Activated CD4-positive, alpha-beta T cell treated with anti-CD3 and anti-CD28 coated beads, Interleukin-2, amount 10 ng/mL, durations not matched to agents 24 days and 14 days (primary cell): ENCODE results near the gene CD163. TPM values are rescaled to one million over a fixed set of nuclear protein-coding genes. Genes with fewer than 3 reads are reported as not detected.

Experiments
- DNase-seq: peaks from one replicate; pipeline ENCODE4 v3.0.0; 2022
- H3K27ac Mint-ChIP-seq: one replicate; pipeline ENCODE4 v1.8.0; 2022; ENCODE audit warnings: mild to moderate bottlenecking, mixed read lengths
- H3K27me3 Mint-ChIP-seq: one replicate; pipeline ENCODE4 v1.8.0; 2022; ENCODE audit warnings: mixed read lengths
- H3K36me3 Mint-ChIP-seq: one replicate; pipeline ENCODE4 v1.8.0; 2022; ENCODE audit warnings: low read depth, mild to moderate bottlenecking, mixed read lengths
- H3K4me1 Mint-ChIP-seq: one replicate; pipeline ENCODE4 v1.8.0; 2021; ENCODE audit warnings: mixed read lengths
- H3K4me3 Mint-ChIP-seq: one replicate; pipeline ENCODE4 v1.8.0; 2022; ENCODE audit warnings: mild to moderate bottlenecking, moderate library complexity, mixed read lengths
- H3K9me3 Mint-ChIP-seq: one replicate; pipeline ENCODE4 v1.8.0; 2021; ENCODE audit warnings: mixed read lengths
- intact Hi-C: fragments of 100-400 bp; cut with micrococcal nuclease; formaldehyde crosslinking; loops from one replicate; pipeline ENCODE4 v1.15.1; 2023
- total RNA-seq: library from RNA; stranded (reverse); gene quantifications from 2 replicates; pipeline ENCODE4 v1.2.3, GENCODE V29; 2022

CD163 gene
- total RNA-seq, 1 donor from 2014 or later: not detected

DNA sequence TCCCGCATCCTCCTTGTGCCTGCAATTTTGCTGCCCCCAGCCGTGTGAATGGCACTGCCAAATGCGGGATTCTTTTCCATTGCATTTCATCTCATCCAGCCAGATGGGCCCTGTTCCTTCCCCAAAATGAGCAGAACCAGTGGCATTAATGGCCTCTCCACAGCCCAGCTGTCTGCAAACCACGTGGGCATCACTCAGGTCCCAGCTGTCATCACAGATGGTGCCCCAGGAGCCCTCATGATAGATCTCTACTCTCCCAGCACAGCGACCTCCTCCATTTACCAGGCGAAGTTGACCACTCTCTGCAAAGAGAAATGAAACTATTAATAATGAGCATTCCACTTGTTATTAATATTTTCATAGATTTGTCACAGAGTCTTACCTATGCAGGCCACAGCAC, 17.1 kb downstream of the CD163 start:
- Mint-ChIP-seq H3K27ac (no peak overlapping the region), H3K36me3 (no peaks in the 10 kb centered on the region), H3K4me3 (no peak overlapping the region), H3K9me3 (no peaks in the 10 kb centered on the region), H3K4me1 (no peaks in the 10 kb centered on the region), H3K27me3 (peaks cover 2% of the 10 kb centered on the region)
- DNase-seq: no peak
- intact Hi-C loops: no loop called here

DNA sequence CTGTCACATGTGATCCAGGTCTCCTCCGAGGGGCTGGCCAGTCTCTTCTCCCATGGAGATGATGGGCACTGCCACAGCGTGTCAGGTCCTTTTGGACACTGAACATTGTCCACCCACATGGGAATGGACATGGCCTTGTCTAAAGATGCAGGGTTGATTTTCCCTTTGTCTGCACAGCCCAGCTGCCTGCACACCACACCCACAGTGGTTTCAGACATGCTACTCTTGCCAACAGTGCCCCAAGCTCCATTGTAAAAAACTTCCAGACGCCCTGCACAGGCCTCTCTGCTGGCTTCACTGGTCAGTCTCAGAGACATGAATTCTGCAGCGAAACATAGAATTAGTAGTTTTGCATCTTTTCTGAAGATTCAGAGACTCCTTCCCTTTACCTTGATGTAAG, 18.5 kb downstream of the CD163 start:
- Mint-ChIP-seq H3K4me1 (no peaks in the 10 kb centered on the region), H3K27me3 (no peaks in the 10 kb centered on the region), H3K4me3 (no peak overlapping the region), H3K9me3 (no peaks in the 10 kb centered on the region), H3K27ac (no peak overlapping the region), H3K36me3 (no peaks in the 10 kb centered on the region)
- intact Hi-C loops: no loop called here
- no peak for DNase-seq

DNA sequence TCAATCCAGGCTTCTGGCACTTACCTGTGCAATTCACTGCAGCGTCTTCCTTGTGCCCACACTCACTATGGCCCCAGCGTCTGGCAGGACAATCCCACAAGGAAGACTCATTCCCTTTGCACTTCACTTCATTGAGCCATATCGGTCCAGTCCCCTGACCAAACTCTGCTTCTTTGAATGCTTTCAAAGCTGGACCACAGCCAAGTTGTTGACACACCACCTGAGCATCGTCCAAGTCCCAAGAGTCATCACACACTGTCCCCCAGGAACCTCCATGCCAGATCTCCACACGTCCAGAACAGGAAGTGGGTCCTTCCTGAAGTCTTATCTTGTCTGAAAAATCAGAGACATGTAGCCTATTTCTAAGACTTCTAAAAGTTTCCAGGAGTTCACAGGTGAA, 20.2 kb downstream of the CD163 start:
- intact Hi-C loops: no loop called here
- no peak overlapping the region for H3K27ac Mint-ChIP-seq
- no peaks in the 10 kb centered on the region for H3K4me1 Mint-ChIP-seq
- no peak overlapping the region for H3K4me3 Mint-ChIP-seq
- DNase-seq: no peak
- no peaks in the 10 kb centered on the region for H3K9me3 Mint-ChIP-seq
- H3K27me3 Mint-ChIP-seq: no peaks in the 10 kb centered on the region
- no peaks in the 10 kb centered on the region for H3K36me3 Mint-ChIP-seq

DNA sequence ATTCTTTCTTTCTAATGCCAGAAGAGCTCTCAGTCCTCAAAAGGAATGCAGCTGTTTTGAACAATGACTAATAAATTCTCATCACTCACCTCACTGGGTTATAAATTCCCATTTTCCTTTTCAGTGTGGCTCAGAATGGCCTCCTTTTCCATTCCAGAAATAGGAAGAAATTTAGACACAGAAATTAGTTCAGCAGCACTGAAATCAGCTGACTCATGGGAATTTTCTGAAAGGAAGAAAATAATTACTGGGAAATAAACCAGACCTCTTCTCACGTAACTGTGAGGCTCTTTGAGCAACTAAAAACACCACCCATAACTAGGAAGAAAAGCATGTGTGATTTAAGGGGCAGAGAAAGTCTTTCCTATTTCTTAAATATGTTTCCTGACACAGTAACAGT, 23.8 kb downstream of the CD163 start:
- Mint-ChIP-seq H3K36me3 (no peaks in the 10 kb centered on the region), H3K27ac (no peak overlapping the region)
- intact Hi-C loops: no loop called here

GRCh38 chr12:7472060-7472459, 31.5 kb downstream of the CD163 start:
- no peak for DNase-seq
- Mint-ChIP-seq H3K27ac (no peak overlapping the region), H3K36me3 (no peaks in the 10 kb centered on the region), H3K9me3 (peaks cover 5% of the 10 kb centered on the region), H3K27me3 (peaks cover 10% of the 10 kb centered on the region), H3K4me1 (no peaks in the 10 kb centered on the region), H3K4me3 (no peak overlapping the region)
- intact Hi-C loops: no loop called here

More for the DNA sequence above, 23.8 kb downstream of the CD163 start:
- H3K27me3 Mint-ChIP-seq: no peaks in the 10 kb centered on the region
- no peak for DNase-seq
- H3K4me3 Mint-ChIP-seq: no peak overlapping the region
- no peaks in the 10 kb centered on the region for H3K4me1 Mint-ChIP-seq
- H3K9me3 Mint-ChIP-seq: peaks cover 4% of the 10 kb centered on the region

DNA sequence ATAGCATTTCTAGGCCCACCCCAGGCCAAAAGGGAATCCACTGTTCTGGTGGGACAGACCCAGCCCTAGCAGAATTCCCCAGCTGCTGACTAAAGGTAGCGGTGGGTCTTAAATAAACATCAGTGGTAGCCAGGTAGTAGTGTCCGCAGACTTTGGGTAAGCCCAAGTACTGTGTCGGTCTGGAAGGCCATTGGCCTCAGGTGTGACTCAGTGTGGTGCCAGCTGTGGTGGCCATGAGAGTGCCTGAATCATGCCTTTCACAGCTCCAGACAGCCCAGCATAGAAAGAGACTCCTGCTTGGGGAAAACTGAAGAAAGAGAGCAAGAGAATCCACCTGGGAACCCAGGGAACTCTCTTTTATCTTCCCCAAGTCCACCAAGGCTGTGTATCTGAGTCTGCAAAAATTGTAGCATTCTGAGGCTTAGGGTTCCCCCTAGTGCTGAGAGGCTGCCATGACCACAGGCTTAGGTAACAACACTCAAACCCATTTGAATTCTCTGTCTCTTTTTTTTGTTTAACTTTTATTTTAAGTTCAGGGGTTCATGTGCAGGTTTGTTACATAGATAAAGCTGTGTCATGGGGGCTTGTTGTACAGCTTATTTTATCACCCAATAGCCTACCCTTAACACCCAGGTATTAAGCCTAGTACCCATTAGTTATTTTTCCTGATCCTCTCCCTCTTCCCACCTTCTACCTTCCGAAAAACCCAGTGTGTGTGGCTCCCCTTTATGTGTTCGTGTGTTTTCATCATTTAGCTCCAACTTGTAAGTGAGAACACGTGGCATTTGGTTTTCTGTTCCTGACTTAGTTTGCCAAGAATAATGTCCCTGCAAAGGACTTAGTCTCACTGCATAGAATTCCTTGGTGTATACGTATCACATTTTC, 43.0 kb downstream of the CD163 start:
- peak; percentile 85 for DNase-seq
- intact Hi-C loops: loop anchor here (1.0 to 5.0 kb wide), 2 partner anchors 177 to 241 kb away; no protein-coding TSS in a partner anchor
- Mint-ChIP-seq H3K4me1 (no peaks in the 10 kb centered on the region), H3K27ac (no peak overlapping the region), H3K27me3 (peaks cover 10% of the 10 kb centered on the region), H3K36me3 (no peaks in the 10 kb centered on the region), H3K4me3 (no peak overlapping the region), H3K9me3 (no peaks in the 10 kb centered on the region)

GRCh38 chr12:7459973-7460372, 43.6 kb downstream of the CD163 start:
- Mint-ChIP-seq H3K4me1 (no peaks in the 10 kb centered on the region), H3K27me3 (peaks cover 9% of the 10 kb centered on the region), H3K4me3 (no peak overlapping the region), H3K27ac (no peak overlapping the region), H3K36me3 (no peaks in the 10 kb centered on the region), H3K9me3 (no peaks in the 10 kb centered on the region)
- intact Hi-C loops: loop anchor here (1.0 to 5.0 kb wide), 2 partner anchors 177 to 241 kb away; no protein-coding TSS in a partner anchor
- DNase-seq: no peak

DNA sequence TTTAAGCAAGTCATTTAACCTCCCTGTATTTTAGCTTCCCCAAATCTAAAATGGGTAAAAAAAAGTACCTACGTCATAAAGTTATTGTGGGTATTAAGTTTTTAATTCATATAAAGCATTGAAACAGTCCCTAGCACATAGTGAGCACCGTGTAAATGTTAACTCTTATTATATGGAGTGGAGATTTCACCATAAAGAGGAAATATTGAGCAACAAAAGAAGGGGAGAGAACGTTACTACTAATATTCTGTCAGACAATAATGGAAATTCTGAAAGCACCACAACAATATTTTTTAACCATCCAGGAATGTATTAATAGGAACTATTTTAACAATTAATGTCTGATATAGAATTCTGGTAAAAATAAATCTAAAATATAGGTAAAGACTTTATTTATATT, 51.8 kb downstream of the CD163 start:
- Mint-ChIP-seq H3K27me3 (peaks cover 23% of the 10 kb centered on the region), H3K4me1 (no peaks in the 10 kb centered on the region), H3K9me3 (no peaks in the 10 kb centered on the region), H3K27ac (no peak overlapping the region), H3K36me3 (no peaks in the 10 kb centered on the region), H3K4me3 (no peak overlapping the region)
- intact Hi-C loops: no loop called here
- DNase-seq: no peak

DNA sequence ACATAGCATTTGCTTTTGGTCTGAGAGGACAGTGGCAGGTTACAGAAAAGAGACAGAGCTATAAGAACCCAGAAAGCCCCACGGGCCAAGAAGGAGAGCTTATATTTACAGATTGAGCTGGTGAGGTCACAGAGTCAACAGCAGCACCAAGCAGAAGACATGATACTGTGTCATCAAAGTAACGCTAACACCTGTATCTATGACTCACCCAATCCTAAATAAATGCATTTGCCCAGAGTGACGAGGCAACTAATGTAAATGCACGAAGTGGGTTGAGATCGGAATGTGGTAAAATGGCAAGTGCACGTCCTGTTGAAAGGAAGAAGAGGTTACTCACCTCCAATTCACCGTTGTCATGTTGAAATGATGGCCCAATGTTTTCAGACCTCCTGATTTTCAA, 52.9 kb downstream of the CD163 start:
- intact Hi-C loops: no loop called here
- no peaks in the 10 kb centered on the region for H3K4me1 Mint-ChIP-seq
- no peak overlapping the region for H3K27ac Mint-ChIP-seq
- H3K9me3 Mint-ChIP-seq: no peaks in the 10 kb centered on the region
- H3K36me3 Mint-ChIP-seq: no peaks in the 10 kb centered on the region
- H3K27me3 Mint-ChIP-seq: peaks cover 23% of the 10 kb centered on the region
- no peak for DNase-seq
- no peak overlapping the region for H3K4me3 Mint-ChIP-seq

DNA sequence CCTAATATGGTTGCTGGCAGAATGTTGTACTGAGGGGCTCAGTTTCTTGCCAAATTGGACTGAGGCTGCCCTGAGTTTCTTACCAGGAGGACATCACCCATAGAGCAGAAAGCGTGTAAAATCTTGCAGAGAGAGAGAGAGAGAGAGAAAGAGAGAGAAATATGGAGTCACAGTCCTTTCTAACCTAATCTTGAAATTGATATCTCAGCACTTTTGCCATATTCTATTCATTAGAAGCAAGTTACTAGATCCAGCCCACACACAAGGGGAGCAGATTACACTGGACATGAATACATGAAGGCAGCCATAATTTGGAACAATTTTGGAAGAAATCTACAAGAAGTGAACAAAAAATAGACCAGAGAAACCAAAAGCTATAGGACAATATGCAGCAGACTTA, 55.5 kb downstream of the CD163 start:
- Mint-ChIP-seq H3K9me3 (no peaks in the 10 kb centered on the region), H3K27ac (no peak overlapping the region), H3K27me3 (peaks cover 26% of the 10 kb centered on the region), H3K36me3 (no peaks in the 10 kb centered on the region), H3K4me3 (no peak overlapping the region), H3K4me1 (no peaks in the 10 kb centered on the region)
- no peak for DNase-seq
- intact Hi-C loops: no loop called here

DNA sequence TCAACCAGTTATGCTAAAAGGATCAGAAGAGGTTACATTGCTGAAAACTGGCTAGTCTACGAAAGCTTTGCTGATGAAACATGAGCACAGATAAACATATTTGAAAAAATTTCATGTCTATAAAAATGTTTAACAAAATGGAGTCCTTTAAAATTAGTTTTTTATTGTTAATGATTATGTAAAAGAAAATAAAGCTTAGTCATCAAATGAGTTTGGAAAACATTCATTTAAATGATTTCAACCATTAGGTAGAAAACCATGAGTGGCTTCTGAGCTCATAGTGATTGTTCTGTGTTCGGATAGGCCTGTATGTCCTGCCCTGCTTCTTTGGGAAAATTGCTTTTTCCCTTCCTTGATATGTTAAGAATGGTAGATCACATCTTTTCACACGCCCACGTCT, 59.0 kb downstream of the CD163 start:
- no peak overlapping the region for H3K27ac Mint-ChIP-seq
- no peak overlapping the region for H3K4me3 Mint-ChIP-seq
- peaks cover 4% of the 10 kb centered on the region for H3K4me1 Mint-ChIP-seq
- no peaks in the 10 kb centered on the region for H3K9me3 Mint-ChIP-seq
- H3K36me3 Mint-ChIP-seq: no peaks in the 10 kb centered on the region
- no peak for DNase-seq
- peaks cover 45% of the 10 kb centered on the region for H3K27me3 Mint-ChIP-seq
- intact Hi-C loops: no loop called here

GRCh38 chr12:7444076-7444475, 59.5 kb downstream of the CD163 start, which contains the start of gene CD163L1:
Gene CD163L1, minus strand, starts transcription at chr12:7444153. Its CDS starts 26 bp downstream, at chr12:7444127.
- H3K9me3 Mint-ChIP-seq: no peaks in the 10 kb centered on the region
- no peak within 1 kb of the TSS for H3K27ac Mint-ChIP-seq
- peaks cover 50% of the 10 kb centered on the region for H3K27me3 Mint-ChIP-seq
- peaks cover 5% of the 10 kb centered on the region for H3K4me1 Mint-ChIP-seq
- H3K4me3 Mint-ChIP-seq: no peak within 1 kb of the TSS
- intact Hi-C loops: no loop called here
- no peaks in the 10 kb centered on the region for H3K36me3 Mint-ChIP-seq
- no peak for DNase-seq

DNA sequence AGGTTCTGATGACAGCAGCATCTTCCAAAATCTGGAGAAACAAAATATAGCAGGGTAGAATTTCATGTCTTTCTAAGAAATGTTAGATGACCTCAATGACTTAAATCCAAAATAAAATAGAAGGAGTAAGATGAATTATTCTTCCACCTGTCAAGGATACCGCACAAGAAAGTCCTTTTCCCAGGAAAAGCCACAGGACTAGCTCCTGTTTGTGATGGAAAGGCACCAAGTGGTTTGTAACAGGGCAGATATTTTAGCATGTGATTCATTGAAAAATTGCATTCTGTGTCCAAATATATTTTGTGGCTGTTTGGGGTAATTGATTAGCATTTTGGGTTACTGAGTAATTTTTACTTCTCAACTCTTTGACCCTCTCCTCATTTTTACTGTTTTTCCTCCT, 62.4 kb downstream of the CD163 start:
- Mint-ChIP-seq H3K4me3 (no peak overlapping the region), H3K36me3 (no peaks in the 10 kb centered on the region), H3K4me1 (peaks cover 5% of the 10 kb centered on the region), H3K27ac (no peak overlapping the region), H3K9me3 (no peaks in the 10 kb centered on the region), H3K27me3 (peaks cover 45% of the 10 kb centered on the region)
- no peak for DNase-seq
- intact Hi-C loops: no loop called here

DNA sequence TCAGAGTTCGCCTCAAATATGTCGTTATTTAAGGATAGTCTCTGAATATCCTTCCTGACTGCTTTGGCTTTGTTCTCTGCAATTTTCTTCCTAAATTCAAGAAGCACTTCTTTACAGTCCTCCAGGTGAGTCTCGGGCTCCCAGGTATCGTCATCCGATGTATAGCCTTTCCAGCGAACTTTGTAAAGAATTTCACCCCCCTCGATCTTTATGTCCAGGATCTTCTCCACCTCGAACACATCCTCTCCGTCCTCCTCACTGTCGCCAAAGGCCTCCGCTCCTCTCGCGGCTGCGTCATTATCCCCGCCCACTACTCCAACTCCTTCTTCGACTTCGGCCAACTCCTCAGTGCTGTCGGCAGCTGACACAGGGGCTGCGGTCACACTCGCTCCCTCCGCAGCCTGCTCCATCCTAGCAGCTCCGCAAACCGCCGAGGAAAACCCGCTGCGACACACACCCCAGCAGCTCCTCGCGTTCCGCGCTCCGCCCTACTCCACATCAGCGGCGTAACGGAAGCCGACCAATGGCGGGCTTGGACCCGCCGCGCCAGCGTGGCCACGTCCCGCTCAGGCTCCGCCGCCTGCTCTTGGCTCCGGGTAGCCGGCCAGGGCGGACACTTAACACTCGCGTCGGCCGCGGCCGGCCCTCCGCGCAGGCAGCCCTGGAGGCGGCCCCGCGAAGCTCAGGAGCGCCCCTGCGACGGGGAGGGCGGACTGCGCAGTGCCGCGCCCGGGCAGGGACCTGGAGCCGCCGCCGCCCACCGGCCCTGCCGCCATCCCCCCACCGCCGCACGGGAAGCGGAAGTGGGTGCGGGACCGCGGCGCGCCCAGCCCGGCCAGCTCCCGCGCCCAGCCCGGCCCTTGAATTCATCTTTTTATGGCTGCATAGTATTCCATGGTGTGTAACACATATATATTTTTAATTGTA, 63.7 kb downstream of the CD163 start:
- peaks cover 5% of the 10 kb centered on the region for H3K4me1 Mint-ChIP-seq
- DNase-seq: peak; percentile 66
- H3K9me3 Mint-ChIP-seq: no peaks in the 10 kb centered on the region
- H3K27me3 Mint-ChIP-seq: peaks cover 45% of the 10 kb centered on the region
- peak overlapping the region; percentile 72 for H3K4me3 Mint-ChIP-seq
- intact Hi-C loops: no loop called here
- H3K36me3 Mint-ChIP-seq: no peaks in the 10 kb centered on the region
- no peak overlapping the region for H3K27ac Mint-ChIP-seq
